ENCODE results near the gene PIP5K1C. TPM values are rescaled to one million over a fixed set of nuclear protein-coding genes. Genes with fewer than 3 reads are reported as not detected.

PIP5K1C gene
- total RNA-seq, 6 experiments from 2014 or later = 73.8 to 95.6 (median 78.7) TPM

DNA sequence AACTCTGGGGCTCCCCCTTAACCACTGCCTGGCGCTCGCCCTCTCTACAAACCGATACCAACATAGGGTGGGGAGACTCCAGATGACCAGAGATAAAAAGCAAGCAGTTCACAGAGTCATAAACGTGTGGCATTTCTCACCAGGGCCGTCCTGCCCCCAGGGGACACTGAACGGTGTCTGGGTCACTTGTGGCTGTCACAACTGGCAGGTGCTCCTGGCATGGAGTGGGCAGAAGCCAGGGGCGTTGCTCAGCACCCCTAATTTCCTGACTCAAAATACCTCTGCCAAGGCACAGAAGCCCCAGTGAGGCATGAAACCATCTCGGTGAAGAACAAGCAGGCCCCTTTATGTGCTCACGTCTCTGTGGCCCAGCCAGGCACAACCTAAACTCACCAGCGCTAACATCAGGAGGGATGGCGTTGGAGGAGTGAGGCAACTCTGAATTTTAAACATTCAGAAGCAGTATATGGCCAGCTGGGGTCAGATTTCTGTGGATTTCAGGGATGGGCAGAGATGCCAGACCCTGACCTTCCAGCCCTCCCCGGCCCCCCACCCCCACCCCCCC is 1.8 kb downstream of the PIP5K1C start:
- peaks cover 1% of the 10 kb centered on the region; the same call in 1 of the 2 replicates for H3K27me3 Mint-ChIP-seq (ENCODE audit: insufficient read depth)
- peak overlapping the region; percentile 98 for H3K4me3 Mint-ChIP-seq
- no peaks in the 10 kb centered on the region for H3K9me3 Mint-ChIP-seq
- peak; percentile 19 for DNase-seq
- H3K4me1 Mint-ChIP-seq (ENCODE audit: low read depth) = peaks cover 12% of the 10 kb centered on the region
- no peaks in the 10 kb centered on the region for H3K36me3 Mint-ChIP-seq (ENCODE audit: low read depth)
- TF ChIP-seq CTCF (IDR thresholded peaks at IDR 0.05) = no peak
- H3K27ac Mint-ChIP-seq = peak overlapping the region; percentile 89

GRCh38 chr19:3697671-3698385 is 2.4 kb downstream of the PIP5K1C start:
- H3K27ac Mint-ChIP-seq = peak overlapping the region; percentile 89; the same call in 1 of the 2 replicates
- H3K36me3 Mint-ChIP-seq (ENCODE audit: low read depth) = no peaks in the 10 kb centered on the region
- peak overlapping the region; percentile 98 for H3K4me3 Mint-ChIP-seq
- no peak for TF ChIP-seq CTCF (IDR thresholded peaks at IDR 0.05)
- peaks cover 12% of the 10 kb centered on the region for H3K4me1 Mint-ChIP-seq (ENCODE audit: low read depth)
- no peaks in the 10 kb centered on the region for H3K9me3 Mint-ChIP-seq
- DNase-seq = no peak
- peaks cover under 1% of the 10 kb centered on the region; the same call in 1 of the 2 replicates for H3K27me3 Mint-ChIP-seq (ENCODE audit: insufficient read depth)

- no peak for DNase-seq
- H3K27me3 Mint-ChIP-seq (ENCODE audit: insufficient read depth) = no peaks in the 10 kb centered on the region
- H3K27ac Mint-ChIP-seq = no peak overlapping the region
- no peak overlapping the region for H3K4me3 Mint-ChIP-seq
- no peak for TF ChIP-seq CTCF (IDR thresholded peaks at IDR 0.05)
- H3K9me3 Mint-ChIP-seq = no peaks in the 10 kb centered on the region
- no peaks in the 10 kb centered on the region for H3K36me3 Mint-ChIP-seq (ENCODE audit: low read depth)
- peaks cover 12% of the 10 kb centered on the region for H3K4me1 Mint-ChIP-seq (ENCODE audit: low read depth)
Measured at GRCh38 chr19:3697094-3697493, 3.2 kb downstream of the PIP5K1C start.

- no peak overlapping the region for H3K4me3 Mint-ChIP-seq
Measured at GRCh38 chr19:3696660-3696995, 3.6 kb downstream of the PIP5K1C start.

DNA sequence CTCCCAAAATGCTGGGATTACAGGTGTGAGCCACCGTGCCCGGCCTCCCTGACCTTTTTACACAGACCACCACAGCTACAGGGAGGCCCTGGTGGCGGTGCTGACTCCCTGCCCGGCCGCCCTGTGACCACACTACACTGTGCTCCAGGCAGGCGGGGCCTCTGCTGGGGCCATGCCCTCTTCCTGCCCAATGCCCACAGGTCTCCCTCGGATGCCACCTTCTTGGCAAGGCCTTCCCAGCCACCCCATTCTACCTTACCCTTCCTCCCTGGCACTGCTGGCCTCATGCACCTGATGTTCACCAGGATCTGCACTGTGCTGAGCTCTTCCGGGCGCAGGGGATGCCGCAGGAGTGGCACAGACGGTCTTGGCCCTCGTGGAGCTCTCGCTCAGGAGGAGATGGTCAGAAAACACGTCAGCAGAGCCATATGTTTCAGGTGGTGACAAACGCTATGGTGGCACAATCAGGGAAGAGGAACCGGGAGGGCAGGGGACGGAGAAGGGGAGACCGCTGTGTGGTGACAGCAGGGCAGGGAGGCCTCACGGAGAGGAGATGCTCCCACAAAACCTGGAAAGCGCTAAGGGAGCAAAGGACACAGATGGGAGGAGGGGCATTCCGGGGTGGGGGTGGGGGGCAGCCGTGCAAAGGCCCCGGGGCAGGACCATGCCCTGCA is 4.1 kb downstream of the PIP5K1C start:
- H3K36me3 Mint-ChIP-seq (ENCODE audit: low read depth) = peaks cover 6% of the 10 kb centered on the region; the same call in 1 of the 2 replicates
- H3K27me3 Mint-ChIP-seq (ENCODE audit: insufficient read depth) = no peaks in the 10 kb centered on the region
- H3K9me3 Mint-ChIP-seq = no peaks in the 10 kb centered on the region
- TF ChIP-seq CTCF (IDR thresholded peaks at IDR 0.05) = no peak
- DNase-seq = no peak
- H3K27ac Mint-ChIP-seq = no peak overlapping the region
- peaks cover 12% of the 10 kb centered on the region for H3K4me1 Mint-ChIP-seq (ENCODE audit: low read depth)
- H3K4me3 Mint-ChIP-seq = no peak overlapping the region

More at GRCh38 chr19:3696660-3696995, 3.6 kb downstream of the PIP5K1C start:
- H3K4me1 Mint-ChIP-seq (ENCODE audit: low read depth) = peaks cover 12% of the 10 kb centered on the region
- no peaks in the 10 kb centered on the region for H3K27me3 Mint-ChIP-seq (ENCODE audit: insufficient read depth)
- no peak overlapping the region; the same call in 1 of the 2 replicates for H3K27ac Mint-ChIP-seq
- H3K36me3 Mint-ChIP-seq (ENCODE audit: low read depth) = peaks cover 1% of the 10 kb centered on the region; the same call in 1 of the 2 replicates
- no peak for TF ChIP-seq CTCF (IDR thresholded peaks at IDR 0.05)
- no peaks in the 10 kb centered on the region for H3K9me3 Mint-ChIP-seq
- DNase-seq = no peak
